ENCODE data around the gene HLA-DMA.
A peak's percentile ranks its signal among the peaks of the same experiment; 100 is the strongest.

Gene HLA-DMA

DNA sequence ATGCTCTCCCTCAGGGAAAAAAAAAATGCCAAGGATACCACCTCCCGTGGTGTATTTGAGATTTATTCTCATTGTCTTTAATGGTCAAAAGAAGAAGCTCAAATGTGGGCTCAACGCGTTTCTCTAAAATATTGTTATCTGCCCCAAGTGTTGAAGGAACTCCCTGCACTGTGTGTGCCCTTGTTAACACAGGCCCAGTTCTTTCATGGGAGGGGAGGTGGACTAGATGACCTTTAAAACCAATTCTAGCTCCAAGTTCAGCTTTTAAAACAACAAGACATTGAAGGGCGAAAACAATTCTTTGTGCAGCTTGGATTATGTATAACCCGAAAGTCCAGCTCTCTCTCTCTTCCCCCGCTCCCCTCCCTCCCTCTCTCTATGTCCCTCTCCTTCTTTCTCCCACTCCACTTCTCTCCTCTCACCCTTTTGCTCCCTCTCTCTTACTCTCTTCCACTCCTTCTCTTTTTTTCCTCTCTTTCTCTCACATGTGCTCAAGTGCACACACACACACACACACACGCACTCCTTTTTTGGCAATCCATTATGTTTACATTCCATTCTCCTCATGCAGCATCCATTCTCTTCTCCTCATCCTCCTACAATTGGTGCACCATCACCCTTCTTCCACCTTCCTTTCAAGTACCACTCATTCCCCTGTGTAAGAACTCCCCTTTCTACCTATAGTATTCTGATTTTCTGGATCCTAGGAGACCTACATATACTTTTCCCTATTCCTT lies 20.6 kb downstream of the HLA-DMA start:
- DNase-seq (ENCODE audit: low spot score): no peak

DNA sequence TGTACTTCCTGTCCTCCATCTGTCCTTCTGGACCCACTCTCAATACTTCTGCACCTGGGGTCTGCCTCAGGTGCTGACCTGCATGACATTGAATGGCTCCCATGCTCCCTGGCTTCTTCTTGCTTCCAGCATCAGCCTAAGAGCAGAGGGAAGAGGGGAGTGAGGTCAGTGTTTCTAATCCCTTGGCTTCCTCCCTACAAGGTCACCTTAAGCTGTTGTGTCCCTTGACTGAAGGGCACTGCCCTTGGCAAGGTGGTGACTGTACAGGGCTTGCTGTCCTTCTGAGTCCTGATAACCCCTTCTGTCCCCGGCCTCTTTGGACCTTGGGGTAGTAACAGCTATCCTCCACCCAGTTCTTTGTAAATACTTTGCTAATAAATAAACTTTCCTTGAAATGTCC lies 21.7 kb downstream of the HLA-DMA start:
- no peak for DNase-seq (ENCODE audit: low spot score)

DNA sequence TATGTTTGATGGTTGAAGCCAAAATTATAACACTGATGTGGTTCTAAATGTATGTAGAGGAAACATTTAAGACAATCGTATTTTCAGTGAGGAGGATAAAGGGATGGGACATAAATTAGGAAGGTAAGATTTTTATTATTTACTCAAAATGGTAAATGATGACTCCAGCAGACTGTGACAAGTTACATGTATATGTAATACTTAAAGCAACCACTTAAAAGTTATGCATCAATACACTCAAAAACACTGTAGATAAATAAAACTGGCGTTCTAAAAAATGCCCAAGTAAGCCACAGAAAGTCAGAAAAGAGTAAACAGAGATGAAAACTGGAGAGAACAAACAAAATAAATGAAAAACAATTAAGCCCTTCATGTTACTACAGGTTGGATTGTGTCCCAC lies 30.8 kb downstream of the HLA-DMA start:
- DNase-seq (ENCODE audit: low spot score): no peak

DNA sequence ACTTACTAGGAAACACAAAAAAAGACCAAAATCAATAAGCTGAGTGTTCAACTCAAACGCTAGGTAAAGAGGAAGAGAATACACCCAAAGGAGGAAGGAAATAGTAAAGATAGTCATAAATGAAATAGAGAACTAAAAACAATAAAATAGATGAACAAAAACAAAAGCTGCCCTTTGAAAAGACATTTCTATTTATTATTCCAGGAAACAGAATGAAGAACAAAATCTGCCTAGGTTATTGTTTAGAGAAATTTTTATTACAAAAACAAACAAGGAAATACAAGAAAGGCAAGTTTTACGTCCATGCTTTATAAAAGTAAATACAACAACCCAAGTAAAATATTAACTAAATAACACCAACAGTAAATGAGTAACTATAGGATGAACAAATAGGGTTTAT lies 32.2 kb downstream of the HLA-DMA start:
- DNase-seq (ENCODE audit: low spot score): no peak

DNA sequence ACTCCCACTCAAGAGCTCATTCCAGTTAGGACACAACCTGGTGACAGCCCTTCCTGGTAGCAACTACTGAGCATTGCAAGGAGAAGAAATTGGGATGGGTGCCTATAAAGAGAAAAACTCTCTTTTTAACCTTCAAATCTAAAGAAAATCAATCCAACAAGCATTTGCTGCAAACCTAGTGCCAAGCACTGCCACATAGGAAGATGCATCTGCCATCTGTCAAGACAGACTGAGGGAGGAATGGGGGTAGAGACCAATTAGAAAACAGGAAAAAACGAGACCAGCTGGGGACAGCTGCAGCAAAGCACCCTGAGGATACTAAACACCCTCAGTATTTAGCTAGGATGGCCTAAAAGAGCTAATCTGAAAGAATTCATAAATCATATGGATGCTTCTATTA lies 39.9 kb downstream of the HLA-DMA start:
- DNase-seq (ENCODE audit: low spot score): no peak

DNA sequence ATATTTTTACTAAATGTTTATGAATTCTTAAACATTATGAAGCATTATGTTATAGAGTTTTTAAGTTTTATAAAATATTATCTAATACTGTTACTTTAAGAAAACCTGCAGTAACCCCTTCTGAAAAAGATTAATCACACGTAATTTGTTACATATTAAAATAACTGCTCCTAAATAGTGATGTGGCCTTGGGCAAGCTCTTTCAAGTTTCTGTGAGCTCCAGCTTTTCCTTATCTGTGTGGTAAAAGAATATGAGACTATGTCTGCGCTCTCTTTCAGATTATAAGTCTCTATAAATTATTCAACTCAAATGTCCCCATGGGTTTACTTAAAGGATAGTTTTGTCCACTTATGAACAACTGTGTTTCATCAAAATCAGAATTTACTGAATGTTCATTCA lies 44.0 kb downstream of the HLA-DMA start:
- peak; percentile 11 for DNase-seq (ENCODE audit: low spot score)

DNA sequence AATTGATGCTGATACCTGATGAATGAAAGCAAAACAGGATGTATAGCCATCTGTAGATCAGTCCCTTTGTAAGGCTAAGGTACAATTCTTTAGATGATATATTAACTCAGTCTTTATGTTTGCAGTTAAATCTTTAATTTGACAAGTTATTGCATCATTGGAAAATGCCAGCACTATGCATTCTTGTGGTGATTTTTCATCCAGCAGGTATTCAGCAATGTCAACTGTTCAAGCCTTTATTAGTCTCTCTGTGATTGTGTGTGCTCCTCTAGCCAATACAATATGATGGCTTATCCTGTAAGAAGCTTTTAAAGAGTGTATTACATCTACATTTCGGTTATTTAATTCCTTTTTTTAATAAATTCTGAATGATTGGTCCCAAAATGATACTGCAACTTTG lies 46.4 kb downstream of the HLA-DMA start:
- DNase-seq (ENCODE audit: low spot score): peak; percentile 70

DNA sequence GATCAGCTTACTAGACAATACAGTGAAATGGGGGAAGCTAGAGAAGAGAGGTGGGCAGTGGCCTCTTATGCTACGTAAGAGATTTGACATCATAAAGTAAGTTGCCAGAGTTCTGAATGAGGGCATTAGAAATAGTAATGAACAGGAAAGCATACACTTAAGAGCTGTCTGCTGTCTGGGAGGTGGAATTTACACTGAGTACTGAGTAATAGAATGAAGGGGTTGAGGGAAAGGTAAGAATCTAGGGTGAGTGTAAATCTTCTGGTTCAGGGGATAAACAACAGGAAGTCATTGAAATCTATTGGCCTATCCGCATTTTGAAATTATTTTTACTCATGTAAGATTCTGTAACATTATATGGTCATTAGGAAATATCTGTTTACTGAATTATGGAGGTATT lies 47.8 kb downstream of the HLA-DMA start:
- DNase-seq (ENCODE audit: low spot score): peak; percentile 37

DNA sequence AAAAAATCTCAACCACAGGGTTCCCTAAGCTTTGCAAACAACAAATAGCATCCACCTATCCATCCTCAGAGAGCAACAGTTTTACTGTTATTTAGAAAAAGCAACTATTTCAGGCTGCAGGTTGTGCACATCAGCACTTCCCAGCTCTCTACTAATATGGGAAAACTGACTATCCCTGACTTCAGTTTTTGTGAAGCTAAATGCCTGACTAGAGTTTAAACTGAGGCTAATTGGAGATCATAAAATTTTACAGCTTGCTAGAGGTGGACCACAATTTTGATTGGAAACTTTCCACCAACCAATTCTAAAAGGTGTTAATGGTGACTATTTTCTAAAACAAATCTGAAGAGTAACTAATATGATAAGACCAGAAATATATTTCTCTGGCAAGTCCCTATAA lies 48.9 kb downstream of the HLA-DMA start:
- DNase-seq (ENCODE audit: low spot score): no peak
